ENCODE measurements around the gene SNX5. TPM values are rescaled to one million over a fixed set of nuclear protein-coding genes. Genes with fewer than 3 reads are reported as not detected.
A peak's percentile ranks its signal among the peaks of the same experiment; 100 is the strongest.

SNX5 gene
- total RNA-seq = 89.9 and 93.7 TPM in 2 replicates

GRCh38 chr20:17968366-17969277, at the start of gene SNX5, which contains the start of gene MGME1:
SNX5 (minus strand) TSS chr20:17968794; CDS start chr20:17968425, 369 bp downstream.
MGME1 (plus strand) TSS chr20:17969018; CDS start chr20:17969860, 842 bp downstream.
- TF ChIP-seq, protein P1, sequence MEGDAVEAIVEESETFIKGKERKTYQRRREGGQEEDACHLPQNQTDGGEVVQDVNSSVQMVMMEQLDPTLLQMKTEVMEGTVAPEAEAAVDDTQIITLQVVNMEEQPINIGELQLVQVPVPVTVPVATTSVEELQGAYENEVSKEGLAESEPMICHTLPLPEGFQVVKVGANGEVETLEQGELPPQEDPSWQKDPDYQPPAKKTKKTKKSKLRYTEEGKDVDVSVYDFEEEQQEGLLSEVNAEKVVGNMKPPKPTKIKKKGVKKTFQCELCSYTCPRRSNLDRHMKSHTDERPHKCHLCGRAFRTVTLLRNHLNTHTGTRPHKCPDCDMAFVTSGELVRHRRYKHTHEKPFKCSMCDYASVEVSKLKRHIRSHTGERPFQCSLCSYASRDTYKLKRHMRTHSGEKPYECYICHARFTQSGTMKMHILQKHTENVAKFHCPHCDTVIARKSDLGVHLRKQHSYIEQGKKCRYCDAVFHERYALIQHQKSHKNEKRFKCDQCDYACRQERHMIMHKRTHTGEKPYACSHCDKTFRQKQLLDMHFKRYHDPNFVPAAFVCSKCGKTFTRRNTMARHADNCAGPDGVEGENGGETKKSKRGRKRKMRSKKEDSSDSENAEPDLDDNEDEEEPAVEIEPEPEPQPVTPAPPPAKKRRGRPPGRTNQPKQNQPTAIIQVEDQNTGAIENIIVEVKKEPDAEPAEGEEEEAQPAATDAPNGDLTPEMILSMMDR (IDR thresholded peaks at IDR 0.05; ENCODE audit: extremely low read depth, low read depth, low read length) = no peak
- H3K4me3 ChIP-seq (ENCODE audit: insufficient read depth, low read length) = peak within 1 kb of the TSS; percentile 84
- H3K4me2 ChIP-seq (ENCODE audit: insufficient read depth, low read length) = peak within 1 kb of the TSS; percentile 93
- H3K4me1 ChIP-seq (ENCODE audit: insufficient read depth, low read length) = peaks cover 58% of the 10 kb centered on the region
- peak; percentile 98 for DNase-seq (ENCODE audit: insufficient read length, low spot score, missing footprints)
- peak within 1 kb of the TSS; percentile 94 for H2AFZ ChIP-seq (ENCODE audit: low read length)
- peaks cover 6% of the 10 kb centered on the region for H3K36me3 ChIP-seq (ENCODE audit: insufficient read depth, low read length)
- peak within 1 kb of the TSS; percentile 99 for H3K27ac ChIP-seq (ENCODE audit: low read depth, low read length)
- no peaks in the 10 kb centered on the region for H3K9me3 ChIP-seq (ENCODE audit: low read depth, low read length)
- peaks cover 32% of the 10 kb centered on the region for H4K20me1 ChIP-seq (ENCODE audit: insufficient read depth, low read length)
- no peaks in the 10 kb centered on the region for H3K27me3 ChIP-seq (ENCODE audit: insufficient read depth, low read length)
- H3K79me2 ChIP-seq (ENCODE audit: insufficient read depth, low read length) = peaks cover 87% of the 10 kb centered on the region

DNA sequence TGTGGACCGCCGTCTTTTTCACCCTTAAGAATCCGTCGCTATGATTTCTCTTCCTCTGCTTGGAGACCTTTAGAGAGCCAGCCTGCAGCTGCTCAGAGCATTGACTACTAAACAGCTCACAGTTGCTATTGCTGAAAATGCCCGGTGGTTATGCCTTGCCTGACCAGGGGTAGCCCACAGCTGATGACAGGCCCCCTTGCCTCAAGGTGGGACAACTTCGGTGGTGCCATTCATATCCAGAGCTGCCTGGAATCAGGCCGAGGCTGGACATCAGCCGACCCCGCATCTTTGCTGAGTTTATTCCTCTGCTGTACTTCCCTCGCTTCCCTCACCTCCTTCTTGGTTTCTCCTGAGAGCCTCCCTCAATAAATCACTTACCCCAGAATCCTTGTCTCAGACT, 49.5 kb upstream of the SNX5 start:
- H3K27ac ChIP-seq (ENCODE audit: low read depth, low read length) = no peak overlapping the region
- DNase-seq (ENCODE audit: insufficient read length, low spot score, missing footprints) = no peak
- H4K20me1 ChIP-seq (ENCODE audit: insufficient read depth, low read length) = no peaks in the 10 kb centered on the region
- no peak overlapping the region for H3K4me3 ChIP-seq (ENCODE audit: insufficient read depth, low read length)
- no peaks in the 10 kb centered on the region for H3K36me3 ChIP-seq (ENCODE audit: insufficient read depth, low read length)
- no peaks in the 10 kb centered on the region for H3K9me3 ChIP-seq (ENCODE audit: low read depth, low read length)
- H3K4me2 ChIP-seq (ENCODE audit: insufficient read depth, low read length) = no peak overlapping the region
- no peaks in the 10 kb centered on the region for H3K27me3 ChIP-seq (ENCODE audit: insufficient read depth, low read length)
- no peak overlapping the region for H2AFZ ChIP-seq (ENCODE audit: low read length)
- no peaks in the 10 kb centered on the region for H3K4me1 ChIP-seq (ENCODE audit: insufficient read depth, low read length)
- TF ChIP-seq, protein P1 (IDR thresholded peaks at IDR 0.05; ENCODE audit: extremely low read depth, low read depth, low read length) = no peak
- H3K79me2 ChIP-seq (ENCODE audit: insufficient read depth, low read length) = no peaks in the 10 kb centered on the region

- no peak overlapping the region for H2AFZ ChIP-seq (ENCODE audit: low read length)
- no peak overlapping the region for H3K27ac ChIP-seq (ENCODE audit: low read depth, low read length)
- no peak overlapping the region for H3K4me3 ChIP-seq (ENCODE audit: insufficient read depth, low read length)
- DNase-seq (ENCODE audit: insufficient read length, low spot score, missing footprints) = no peak
- TF ChIP-seq, protein P1 (IDR thresholded peaks at IDR 0.05; ENCODE audit: extremely low read depth, low read depth, low read length) = no peak
- no peak overlapping the region for H3K4me2 ChIP-seq (ENCODE audit: insufficient read depth, low read length)
- no peaks in the 10 kb centered on the region for H3K79me2 ChIP-seq (ENCODE audit: insufficient read depth, low read length)
- H3K27me3 ChIP-seq (ENCODE audit: insufficient read depth, low read length) = no peaks in the 10 kb centered on the region
- no peaks in the 10 kb centered on the region for H3K4me1 ChIP-seq (ENCODE audit: insufficient read depth, low read length)
- H4K20me1 ChIP-seq (ENCODE audit: insufficient read depth, low read length) = no peaks in the 10 kb centered on the region
- no peaks in the 10 kb centered on the region for H3K36me3 ChIP-seq (ENCODE audit: insufficient read depth, low read length)
- H3K9me3 ChIP-seq (ENCODE audit: low read depth, low read length) = no peaks in the 10 kb centered on the region
Observed at GRCh38 chr20:18016772-18017171, 48.2 kb upstream of the SNX5 start.

GRCh38 chr20:18014411-18014810, 45.8 kb upstream of the SNX5 start:
- H3K4me2 ChIP-seq (ENCODE audit: insufficient read depth, low read length) = no peak overlapping the region
- no peaks in the 10 kb centered on the region for H3K36me3 ChIP-seq (ENCODE audit: insufficient read depth, low read length)
- no peaks in the 10 kb centered on the region for H4K20me1 ChIP-seq (ENCODE audit: insufficient read depth, low read length)
- TF ChIP-seq, protein P1 (IDR thresholded peaks at IDR 0.05; ENCODE audit: extremely low read depth, low read depth, low read length) = no peak
- no peak for DNase-seq (ENCODE audit: insufficient read length, low spot score, missing footprints)
- no peak overlapping the region for H3K4me3 ChIP-seq (ENCODE audit: insufficient read depth, low read length)
- no peak overlapping the region for H2AFZ ChIP-seq (ENCODE audit: low read length)
- no peaks in the 10 kb centered on the region for H3K79me2 ChIP-seq (ENCODE audit: insufficient read depth, low read length)
- H3K4me1 ChIP-seq (ENCODE audit: insufficient read depth, low read length) = no peaks in the 10 kb centered on the region
- no peak overlapping the region for H3K27ac ChIP-seq (ENCODE audit: low read depth, low read length)
- no peaks in the 10 kb centered on the region for H3K9me3 ChIP-seq (ENCODE audit: low read depth, low read length)
- no peaks in the 10 kb centered on the region for H3K27me3 ChIP-seq (ENCODE audit: insufficient read depth, low read length)
